Hair follicle dermal papilla cell (primary cell): ENCODE data around the gene CDC5L. TPM values are rescaled to one million over a fixed set of nuclear protein-coding genes. Genes with fewer than 3 reads are reported as not detected.

Experiments
- small RNA-seq: library from RNA; depleted of rRNA; stranded (forward); fragments of <200 nt; gene quantifications from one replicate; pipeline ENCODE3, GENCODE V24; 2012
- total RNA-seq: library from RNA; depleted of rRNA; stranded (reverse); fragments of >200 nt; gene quantifications from 2 replicates; pipeline ENCODE4 v1.2.3, GENCODE V29; 2012

The CDC5L gene
- total RNA-seq = 16.9 and 17.2 TPM in 2 replicates

GRCh38 chr6:44387346-44388134, at the start of gene CDC5L:
Gene CDC5L (plus strand): TSS chr6:44387706. CDS start chr6:44387824, 118 bp downstream.

GRCh38 chr6:44342489-44342888, 45.0 kb upstream of the CDC5L start, which contains the start of gene SPATS1:
Gene SPATS1 (plus strand): TSS chr6:44342650. CDS start chr6:44343096, 446 bp downstream.

Small RNAs within 50 kb of the gene (small RNA-seq; reads per million reads assigned to genes)
- not detected for gene MIR4642

Other genes with a start within 250 kb of the CDC5L start
- gene CAPN11, start 228.9 kb upstream of the CDC5L start, total RNA-seq = not detected in 2 replicates
- not detected in 2 replicates for gene MYMX, start 170.8 kb upstream of the CDC5L start, total RNA-seq
- 5.8 and 8.4 TPM in 2 replicates for gene SLC29A1, start 164.1 kb upstream of the CDC5L start, total RNA-seq
- gene HSP90AB1, start 140.6 kb upstream of the CDC5L start, total RNA-seq = 553 and 574 TPM in 2 replicates
- gene SLC35B2, start 130.2 kb upstream of the CDC5L start, total RNA-seq = 78.7 and 82.2 TPM in 2 replicates
- 6.0 TPM in 2 replicates for gene NFKBIE, start 122.2 kb upstream of the CDC5L start, total RNA-seq
- gene TMEM151B, start 117.3 kb upstream of the CDC5L start, total RNA-seq = not detected in 2 replicates
- 12.0 and 13.0 TPM in 2 replicates for gene AARS2, start 74.4 kb upstream of the CDC5L start, total RNA-seq
- gene SPATS1, start 45.1 kb upstream of the CDC5L start, total RNA-seq = not detected in 2 replicates